Stimulated activated CD8-positive, alpha-beta memory T cell treated with anti-CD3 and anti-CD28 coated beads, Interleukin-15, amount 100 ng/mL, for 1 hour (primary cell): Measurements from ENCODE around the gene TSPEAR.

Experiments used
- DNase-seq: peaks from one replicate; pipeline ENCODE4 v3.0.0-alpha.2; 2020; ENCODE audit warnings: low read depth

TSPEAR gene

DNA sequence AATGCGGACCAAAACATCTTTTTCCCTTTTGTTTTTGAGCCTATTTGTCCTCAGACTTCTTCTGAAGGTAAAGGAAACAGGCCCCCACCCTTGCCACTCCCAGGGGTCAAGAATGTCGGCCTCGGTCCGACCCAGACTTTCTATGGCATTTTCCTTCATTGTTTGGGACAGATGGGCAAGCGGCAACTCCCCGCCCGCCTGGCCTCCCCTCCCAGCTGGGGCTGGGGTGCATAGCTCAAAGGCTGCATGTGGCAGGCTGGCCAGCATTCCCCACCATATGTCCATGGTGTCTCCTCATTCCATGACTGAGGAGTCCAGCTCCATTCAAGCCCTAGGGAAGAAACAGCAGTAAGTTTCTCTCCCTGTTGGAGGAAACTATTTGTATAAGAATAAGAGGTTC, 29.4 kb upstream of the TSPEAR start:
- DNase-seq, result no peak

DNA sequence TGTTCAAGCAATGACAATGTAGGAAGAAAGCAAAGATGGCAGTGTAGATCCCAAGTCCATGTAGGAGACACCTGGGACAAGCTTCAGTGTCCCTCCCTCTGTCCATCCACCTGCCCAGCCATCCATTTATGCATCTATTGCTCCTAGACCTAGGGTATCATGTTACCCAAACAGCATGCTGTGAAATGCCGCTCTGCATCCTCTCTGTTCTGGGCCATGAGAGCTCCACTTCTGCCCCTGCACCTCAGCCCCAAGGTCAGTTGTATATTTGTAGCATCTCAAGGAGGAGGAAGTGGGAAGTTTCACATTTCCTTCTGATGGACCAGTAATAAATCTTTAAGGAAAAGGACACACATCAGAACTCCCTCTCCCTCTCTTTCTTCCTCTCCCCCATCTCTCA, 27.9 kb upstream of the TSPEAR start:
- DNase-seq, result no peak

- DNase-seq, result no peak
Measured at GRCh38 chr21:44738621-44739020, 27.2 kb upstream of the TSPEAR start.

DNA sequence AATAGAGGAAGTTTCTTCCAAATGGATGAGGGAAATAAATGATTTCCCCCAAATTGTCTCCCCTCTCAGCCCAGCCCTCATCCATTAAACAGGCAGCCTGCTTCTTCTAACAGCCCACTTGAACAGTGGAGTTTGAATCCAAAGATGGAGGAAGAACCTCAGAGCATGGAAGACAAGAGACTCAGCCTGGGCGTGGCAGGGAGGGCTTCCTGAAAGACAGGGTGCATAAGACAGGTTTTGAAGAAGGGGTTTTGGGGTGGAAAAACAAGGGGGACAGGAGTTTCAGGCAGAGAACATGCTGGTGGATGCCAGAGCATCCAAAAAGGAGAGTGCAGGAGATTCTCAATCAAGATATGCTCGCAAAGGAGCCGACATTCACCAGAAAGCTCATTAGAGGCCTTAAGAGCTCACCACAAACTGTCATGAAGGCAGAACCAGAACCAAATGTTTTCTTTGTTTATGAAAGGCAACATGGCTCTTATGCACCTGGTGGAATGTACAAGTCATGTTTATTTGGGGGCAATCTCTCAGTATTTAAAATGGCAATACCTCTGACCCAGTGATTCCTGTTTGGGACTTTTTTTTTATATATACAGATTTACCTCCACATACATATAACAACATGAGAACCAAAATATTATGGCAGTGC, 26.5 kb upstream of the TSPEAR start:
- DNase-seq, result no peak

DNA sequence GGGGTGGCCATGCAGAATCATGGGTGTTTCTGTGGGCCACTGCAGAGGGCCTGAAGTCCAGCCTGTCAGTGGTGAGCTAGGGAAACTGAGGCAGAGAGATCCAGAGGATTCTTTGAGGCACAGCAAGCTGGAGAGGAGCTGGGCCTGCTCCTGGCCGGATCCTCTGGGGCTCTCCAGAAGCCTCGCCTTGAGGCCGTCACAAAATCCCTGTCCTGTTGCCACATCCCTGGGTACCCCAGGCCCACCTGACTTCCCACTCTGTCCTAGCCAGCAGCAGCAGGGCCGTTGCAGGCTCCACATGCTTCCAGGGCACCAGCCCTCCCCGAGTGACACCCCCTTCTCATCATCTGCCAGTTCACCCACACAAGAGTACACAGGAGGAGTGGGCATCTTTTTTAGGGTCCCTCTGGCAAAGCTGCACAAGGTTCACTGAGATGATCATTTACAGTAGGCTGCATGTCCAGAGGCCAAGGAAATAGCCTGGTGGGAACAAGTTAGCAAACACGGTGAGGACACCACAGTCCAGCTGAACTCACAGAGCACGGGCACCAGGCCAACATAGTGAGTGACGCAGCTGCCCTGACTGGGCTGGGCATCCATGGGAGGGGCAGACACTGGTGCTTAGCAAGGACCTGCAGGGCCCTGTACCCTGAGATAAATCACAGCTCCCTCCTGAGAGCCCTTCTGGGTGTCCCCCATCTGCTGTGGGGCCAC, 25.1 kb upstream of the TSPEAR start:
- DNase-seq, result no peak

- no peak for DNase-seq
Measured at GRCh38 chr21:44735821-44736220, 24.4 kb upstream of the TSPEAR start.

- no peak for DNase-seq
Measured at GRCh38 chr21:44734841-44735240, 23.5 kb upstream of the TSPEAR start.

GRCh38 chr21:44734026-44734745, 22.8 kb upstream of the TSPEAR start:
- no peak for DNase-seq

DNA sequence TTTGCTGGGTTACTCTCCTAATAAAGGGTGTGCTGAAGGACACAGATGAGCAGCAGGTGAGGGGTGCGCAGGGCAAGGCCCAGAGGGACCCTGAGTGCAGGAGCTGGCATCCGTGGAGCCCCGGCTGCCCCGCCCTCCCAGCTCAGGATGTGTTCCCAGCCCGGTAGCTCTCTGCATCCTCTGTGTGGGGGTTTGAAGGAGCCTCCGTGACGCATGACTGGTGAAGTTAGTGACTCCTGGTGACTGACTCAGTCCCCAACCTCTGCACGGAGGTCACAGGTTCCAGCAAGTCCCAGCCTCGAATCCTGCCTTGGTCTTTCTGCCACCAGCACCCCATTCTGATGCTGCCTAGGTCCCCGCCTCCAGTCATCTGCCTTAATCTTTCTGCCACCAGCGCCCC, 21.6 kb upstream of the TSPEAR start:
- no peak for DNase-seq

- DNase-seq, result no peak
Measured at GRCh38 chr21:44732263-44732662, 20.9 kb upstream of the TSPEAR start.

GRCh38 chr21:44730951-44731579, 19.7 kb upstream of the TSPEAR start:
- no peak for DNase-seq

DNA sequence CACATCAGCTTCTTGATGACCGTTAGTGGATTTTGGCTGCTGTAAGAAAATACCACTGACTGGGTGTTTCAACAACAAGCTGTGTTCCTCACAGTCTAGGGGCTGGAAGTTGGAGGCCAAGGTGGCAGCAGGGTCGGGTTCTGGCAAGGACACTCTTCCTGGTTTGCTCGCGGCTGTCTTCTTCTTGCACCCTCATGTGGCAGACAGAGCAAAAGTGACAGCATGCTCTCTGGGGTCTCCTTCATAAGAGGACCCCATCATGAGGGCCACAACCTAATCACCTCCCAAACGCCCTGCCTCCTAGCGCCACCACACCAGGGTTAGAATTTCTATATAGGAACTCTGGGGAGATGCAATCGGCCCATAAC, 18.6 kb upstream of the TSPEAR start:
- no peak for DNase-seq

GRCh38 chr21:44729336-44730027, 18.1 kb upstream of the TSPEAR start:
- no peak for DNase-seq

DNA sequence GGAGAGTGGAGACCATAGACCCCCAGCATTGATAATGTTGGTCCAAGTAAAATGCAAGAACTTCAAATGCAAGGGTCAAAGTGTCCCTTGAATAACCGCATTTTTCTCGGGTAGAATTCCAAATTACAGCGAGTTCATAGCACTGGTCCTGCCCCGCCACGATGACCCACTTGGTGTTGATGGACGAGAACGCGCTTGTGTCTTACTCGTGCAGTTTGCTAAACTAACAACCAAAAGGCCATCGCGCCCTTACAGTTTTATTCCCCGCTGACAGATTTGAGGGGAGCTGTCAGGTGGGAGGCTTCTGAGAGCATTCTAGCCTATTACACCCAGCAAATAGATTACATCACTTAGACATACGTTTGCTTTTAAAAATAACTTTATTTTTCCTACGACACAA, 17.3 kb upstream of the TSPEAR start:
- no peak for DNase-seq

DNA sequence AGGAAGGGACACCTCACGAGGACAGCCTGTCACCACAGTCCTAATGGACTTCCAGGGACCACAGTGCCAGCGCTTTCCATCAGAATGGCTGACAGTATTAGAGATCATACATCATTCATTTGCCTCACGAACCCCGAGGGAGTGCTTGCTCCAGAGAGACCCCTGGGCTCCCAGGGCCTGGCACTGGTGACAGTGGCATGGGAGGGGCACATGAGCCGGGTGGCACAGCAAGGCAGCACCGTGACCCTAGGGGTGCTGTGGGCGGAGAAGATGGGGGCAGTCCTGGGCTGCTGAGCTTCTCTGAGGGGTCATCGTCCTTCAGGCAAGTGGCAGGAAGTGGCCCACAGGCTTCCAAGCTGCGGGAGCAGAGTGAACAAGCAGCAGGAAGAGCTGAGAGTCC, 16.4 kb upstream of the TSPEAR start:
- DNase-seq, result no peak

DNA sequence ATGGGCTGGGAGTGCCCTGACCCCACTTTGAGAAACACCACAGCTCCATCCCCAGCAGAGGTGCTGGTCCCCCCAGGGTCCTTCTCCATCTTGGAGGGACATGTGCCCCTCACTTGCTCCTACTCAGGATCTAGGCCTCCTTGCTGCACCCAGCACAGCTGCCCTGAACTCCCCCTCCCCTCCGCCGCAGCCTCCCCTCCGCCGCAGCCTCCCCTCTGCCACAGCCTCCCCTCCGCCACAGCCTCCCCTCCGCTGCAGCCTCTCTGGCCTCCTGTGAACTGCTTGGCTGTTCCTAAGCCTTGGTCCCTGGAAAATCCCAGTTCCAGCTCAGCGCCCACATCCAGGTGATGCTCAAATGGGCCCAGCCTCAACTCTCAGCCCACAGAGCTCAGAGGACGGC, 15.9 kb upstream of the TSPEAR start:
- no peak for DNase-seq

DNA sequence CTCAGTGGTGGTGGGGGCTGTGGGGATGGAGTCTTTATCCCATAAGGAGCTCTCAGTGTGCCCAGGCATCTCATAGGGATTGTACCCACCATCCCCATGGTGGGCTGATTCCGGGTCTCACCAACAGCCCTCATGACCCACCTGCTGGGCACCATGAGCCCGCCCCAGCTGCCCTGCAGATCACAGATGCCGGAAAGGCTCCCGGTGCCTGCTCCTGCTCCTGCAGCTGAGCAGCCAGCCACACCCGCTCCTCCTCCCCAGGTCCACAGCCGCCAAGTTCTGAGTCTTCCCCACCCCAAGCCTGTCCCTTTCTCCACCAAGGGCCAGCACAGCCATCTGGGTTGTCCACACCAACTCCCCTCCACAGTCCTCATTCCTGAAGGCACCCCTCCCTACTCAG, 15.5 kb upstream of the TSPEAR start:
- no peak for DNase-seq

DNA sequence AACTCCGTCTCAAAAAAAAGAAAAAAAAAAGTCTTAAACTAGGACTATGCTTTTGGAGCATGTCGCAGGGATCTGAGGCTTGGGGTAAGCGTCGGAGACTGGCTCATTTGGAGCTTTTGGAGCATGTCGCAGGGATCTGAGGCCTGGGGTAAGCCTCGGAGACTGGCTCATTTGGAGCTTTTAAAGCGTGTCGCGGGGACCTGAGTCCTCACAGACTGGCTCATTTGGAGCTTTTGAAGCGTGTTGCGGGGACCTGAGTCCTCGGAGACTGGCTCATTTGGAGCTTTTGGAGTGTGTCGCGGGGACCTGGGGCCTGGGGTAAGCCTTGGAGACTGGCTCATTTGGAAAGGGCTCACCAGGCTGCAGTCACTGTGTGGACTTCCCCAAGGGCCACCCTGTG, 13.6 kb upstream of the TSPEAR start:
- DNase-seq, result no peak

GRCh38 chr21:44724196-44724595, 12.8 kb upstream of the TSPEAR start:
- no peak for DNase-seq

DNA sequence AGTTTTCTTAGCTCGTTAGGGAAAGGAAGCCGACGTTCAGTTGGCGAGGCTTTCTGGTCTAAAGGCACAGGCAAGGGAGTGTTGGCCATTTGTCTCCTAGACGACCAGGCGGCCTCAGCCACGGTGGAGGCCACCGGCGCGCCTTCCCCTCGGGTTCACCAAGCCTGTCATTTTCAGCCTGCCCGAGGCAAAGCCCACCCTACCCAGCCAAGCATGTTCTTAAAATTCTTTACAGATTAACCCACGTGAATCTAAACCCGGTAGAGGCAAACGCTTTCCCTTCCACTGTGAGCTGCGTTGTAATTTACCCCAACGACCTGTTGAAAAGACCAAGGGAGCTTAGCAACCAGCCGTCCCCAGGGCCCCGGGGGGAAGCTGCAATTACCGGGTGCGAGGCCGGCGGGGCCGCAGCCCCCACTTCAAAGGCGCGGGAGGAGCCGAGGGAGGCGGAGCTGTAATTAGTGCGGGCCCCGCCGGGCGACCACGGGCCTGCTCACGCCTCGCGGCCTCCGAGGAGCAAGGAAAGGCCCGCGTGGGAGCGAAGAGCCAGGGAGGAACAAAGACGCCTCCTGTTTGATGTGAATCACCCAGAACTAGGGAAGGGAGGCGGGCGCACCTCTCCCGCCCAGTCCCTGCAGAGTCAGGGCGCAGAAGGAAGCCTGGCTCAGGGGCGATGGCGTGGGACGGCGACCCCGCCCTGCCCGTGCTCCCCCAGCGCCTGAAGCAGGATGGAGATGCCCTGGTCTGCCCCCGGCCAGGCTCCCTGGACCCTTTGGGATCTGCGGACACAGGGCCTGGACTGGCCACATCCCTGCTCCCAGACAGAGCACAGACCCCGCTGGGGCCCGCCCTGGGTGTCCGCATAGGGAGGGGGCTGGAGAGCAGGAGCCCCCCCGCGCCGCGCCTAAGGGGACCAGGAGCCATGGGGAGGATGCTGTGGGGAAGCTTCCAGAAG, 12.1 kb upstream of the TSPEAR start:
- DNase-seq, result no peak

- DNase-seq, result no peak
Measured at GRCh38 chr21:44722731-44723130, 11.4 kb upstream of the TSPEAR start.
